Mucosa of descending colon (tissue), 3 donors: ENCODE data around the gene XPNPEP2. TPM values are rescaled to one million over a fixed set of nuclear protein-coding genes. Genes with fewer than 3 reads are reported as not detected.

ENCODE experiments used
- ATAC-seq: fragments of 200-7000 bp; cut with Tn5 transposase; one replicate; pipeline ENCODE4 v1.9.1; 2020; ENCODE audit warnings: mild to moderate bottlenecking, moderate library complexity
- DNase-seq, 3 donors: peaks; one replicate each; pipeline ENCODE4 v3.0.0-alpha.2; 2020
- H3K36me3 ChIP-seq: fragments of 200-600 bp; one replicate; pipeline ENCODE4 v1.8.0; 2021; ENCODE audit warnings: low read depth, mild to moderate bottlenecking
- H3K4me1 ChIP-seq: fragments of 200-600 bp; one replicate; pipeline ENCODE4 v1.8.0; 2021; ENCODE audit warnings: low read depth, mild to moderate bottlenecking
- H3K4me3 ChIP-seq: fragments of 200-600 bp; one replicate; pipeline ENCODE4 v1.8.0; 2021; ENCODE audit warnings: mild to moderate bottlenecking
- H3K9me3 ChIP-seq: fragments of 200-600 bp; one replicate; pipeline ENCODE4 v1.8.0; 2021; ENCODE audit warnings: mild to moderate bottlenecking
- CTCF ChIP-seq: fragments of 200-600 bp; IDR thresholded peaks from one replicate; pipeline ENCODE4 v1.8.0; 2022; ENCODE audit warnings: antibody characterized with exemption, mild to moderate bottlenecking
- intact Hi-C, 2 donors: fragments of 100-400 bp; cut with DNase I in 1 of 2; cut with micrococcal nuclease in 1 of 2; formaldehyde crosslinking; loops; one replicate each; pipeline versions ENCODE4 v1.11.0 to v1.11.1; 2022; cut with DNase I, micrococcal nuclease
- total RNA-seq, 3 donors: library from RNA; stranded (reverse); fragmentation: NEBNext Ultra II Directional in 2 of 3; extraction: Animal tissue kit (Norgen Biotek cat#: 25700) in 2 of 3; gene quantifications; one replicate each; pipeline versions ENCODE4 v1.2.1 to v1.2.4, GENCODE V29; 2021 to 2023
- donor health status: DM: no; HTN: no; CAD: no; lungs with moderate emphysema.
- donor health status: DM: no; HTN: no; CAD: no.
- donor health status: DM: no; HTN: yes; CAD: no.

Gene XPNPEP2
- total RNA-seq, 3 donors from 2014 or later, result 4.9 to 14.5 (median 11.3) TPM

- no peaks in the 10 kb centered on the region for H3K36me3 ChIP-seq
- TF ChIP-seq CTCF, result no peak
- no peaks in the 10 kb centered on the region for H3K9me3 ChIP-seq
- H3K4me1 ChIP-seq, result no peaks in the 10 kb centered on the region
- ATAC-seq (no peak), DNase-seq (no peak)
- intact Hi-C loops, result no loop called here
- no peak overlapping the region for H3K4me3 ChIP-seq
Observed at GRCh38 chrX:129749069-129749468, 10.3 kb downstream of the XPNPEP2 start.

DNA sequence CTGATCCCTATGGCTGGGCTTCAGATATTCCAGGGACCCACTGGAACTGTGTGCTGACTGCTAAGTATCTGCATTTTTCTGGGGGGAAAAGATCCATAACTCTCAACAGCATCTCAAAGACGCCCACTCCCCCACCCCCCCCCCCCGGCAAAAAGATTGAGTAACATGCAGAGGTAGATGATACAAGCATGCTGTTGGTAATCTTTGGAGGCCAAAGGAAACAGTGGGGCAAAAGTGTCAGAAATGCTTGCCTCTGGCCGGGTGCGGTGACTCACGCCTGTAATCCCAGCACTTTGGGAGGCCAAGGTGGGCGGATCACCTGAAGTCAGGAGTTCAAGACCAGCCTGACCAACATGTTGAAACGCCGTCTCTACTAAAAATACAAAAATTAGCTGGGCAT is 12.2 kb downstream of the XPNPEP2 start:
- H3K4me3 ChIP-seq, result no peak overlapping the region
- ATAC-seq (no peak), DNase-seq (no peak)
- no peak for TF ChIP-seq CTCF
- no peaks in the 10 kb centered on the region for H3K36me3 ChIP-seq
- no peaks in the 10 kb centered on the region for H3K9me3 ChIP-seq
- intact Hi-C loops, result no loop called here
- no peaks in the 10 kb centered on the region for H3K4me1 ChIP-seq

DNA sequence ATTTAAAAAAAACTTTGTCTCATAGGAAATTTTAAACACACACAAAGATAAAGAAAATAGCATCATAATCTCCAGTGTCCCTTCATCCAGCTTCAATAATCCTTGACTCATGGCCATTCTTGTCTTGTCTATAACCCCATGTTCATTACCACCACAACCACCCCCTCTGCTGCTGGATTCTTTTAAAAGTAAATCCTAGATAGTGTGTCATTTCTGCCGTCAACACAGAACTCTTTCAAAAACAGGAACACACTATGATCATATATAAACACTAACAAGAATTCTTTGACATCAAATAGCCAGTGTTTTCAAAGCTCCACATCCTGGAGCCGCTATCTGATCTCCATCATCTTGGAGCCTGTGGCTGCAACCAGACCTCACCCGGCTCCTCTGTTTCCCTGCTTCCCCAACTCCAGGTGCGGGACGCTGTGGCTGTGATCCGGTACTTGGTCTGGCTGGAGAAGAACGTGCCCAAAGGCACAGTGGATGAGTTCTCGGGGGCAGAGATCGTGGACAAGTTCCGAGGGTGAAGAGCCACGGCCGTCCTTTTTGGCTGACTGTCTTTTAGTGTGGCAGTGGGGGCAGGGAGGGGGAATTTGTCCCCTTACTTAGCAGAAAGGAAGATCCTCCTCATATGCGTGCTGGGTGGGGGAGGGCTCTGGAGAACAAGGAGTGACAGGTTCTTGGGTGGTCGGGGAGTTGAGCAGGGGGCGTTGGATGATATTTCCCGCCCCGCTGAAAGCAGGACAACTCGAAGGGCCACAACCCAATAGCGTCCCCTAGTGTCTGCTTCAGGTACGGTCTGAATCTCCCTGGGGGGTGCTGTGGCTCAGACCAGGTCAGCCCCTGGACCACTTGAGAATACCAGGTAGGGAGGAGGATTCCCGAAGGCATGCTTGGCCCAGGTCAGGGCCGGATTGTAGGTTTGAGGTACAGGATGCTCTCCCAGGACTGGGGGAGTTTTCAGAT is 15.6 kb downstream of the XPNPEP2 start:
- no peak overlapping the region for H3K4me3 ChIP-seq
- H3K9me3 ChIP-seq, result no peaks in the 10 kb centered on the region
- intact Hi-C loops, result no loop called here
- no peak for DNase-seq
- no peak for ATAC-seq
- no peaks in the 10 kb centered on the region for H3K36me3 ChIP-seq
- TF ChIP-seq CTCF, result no peak
- no peaks in the 10 kb centered on the region for H3K4me1 ChIP-seq

DNA sequence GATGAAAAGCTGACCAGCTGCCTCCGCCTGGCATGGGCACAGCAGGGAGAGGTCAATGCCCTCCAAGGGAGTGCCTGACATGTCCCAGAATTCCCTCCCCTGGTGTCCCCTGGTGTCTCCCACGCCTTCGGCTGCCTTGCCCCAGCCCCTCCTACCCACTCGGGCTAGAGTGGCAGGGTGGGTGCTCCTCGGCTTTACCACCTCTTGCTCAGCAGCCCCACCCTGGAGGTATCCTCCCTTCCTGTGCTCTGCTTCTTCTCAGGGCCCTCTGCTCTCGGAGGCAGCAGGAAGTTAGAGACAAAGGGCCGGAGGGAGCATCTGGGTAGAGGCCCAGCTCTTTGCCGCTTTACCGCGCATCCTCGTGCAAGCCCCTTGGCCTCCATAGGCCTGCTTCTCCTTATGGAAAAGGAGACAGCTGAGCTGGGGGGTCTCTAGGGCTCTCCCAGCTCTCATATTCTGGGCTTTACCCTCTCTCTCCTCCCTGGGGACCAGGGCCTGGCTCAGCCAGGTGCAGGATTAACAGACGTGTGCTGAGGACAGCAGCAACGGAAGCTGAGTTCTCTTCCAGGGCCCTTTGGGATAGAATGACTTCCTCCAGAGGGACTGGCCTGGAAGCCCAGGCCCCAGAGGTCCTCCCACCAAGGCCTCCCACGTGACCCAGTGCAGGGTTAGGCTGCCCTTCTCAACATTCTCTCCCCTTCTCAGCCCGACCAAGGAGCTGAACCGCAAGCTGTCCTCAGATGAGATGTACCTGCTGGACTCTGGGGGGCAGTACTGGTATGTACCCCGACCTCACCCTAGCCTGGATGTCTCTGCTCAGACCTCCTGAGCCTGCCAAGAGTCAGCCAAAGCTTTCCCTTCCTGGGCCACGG is 17.2 kb downstream of the XPNPEP2 start:
- Histone ChIP-seq H3K36me3 (no peaks in the 10 kb centered on the region), H3K9me3 (no peaks in the 10 kb centered on the region), H3K4me3 (no peak overlapping the region), H3K4me1 (no peaks in the 10 kb centered on the region)
- intact Hi-C loops, result no loop called here
- ATAC-seq (peak; percentile 47), DNase-seq (no peak)
- TF ChIP-seq CTCF, result no peak

DNA sequence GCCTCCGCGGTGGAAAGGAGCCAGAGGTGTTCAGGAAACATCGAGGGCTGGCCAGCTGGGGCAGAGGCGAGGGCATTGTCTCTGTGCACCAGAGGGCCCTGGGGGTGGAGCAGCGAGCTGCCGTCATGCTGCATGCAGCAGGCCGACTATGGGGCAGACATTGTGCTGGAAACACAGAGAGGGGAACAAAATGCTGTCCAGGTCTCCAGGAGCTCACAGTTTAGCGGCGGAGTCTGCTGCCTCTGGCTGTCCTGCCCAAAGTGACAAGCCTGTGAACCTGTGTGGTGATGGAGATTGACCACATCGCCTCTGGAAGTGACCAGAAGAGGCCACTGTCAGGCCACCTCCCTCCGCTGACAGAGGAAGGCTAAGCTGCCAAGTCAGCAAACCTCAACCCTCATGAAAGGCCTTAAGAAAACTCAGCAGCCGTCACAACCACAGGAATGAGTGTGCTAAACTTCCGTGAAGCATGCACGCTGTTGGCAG is 20.8 kb downstream of the XPNPEP2 start:
- peak; percentile 70 for ATAC-seq
- Histone ChIP-seq H3K4me1 (no peaks in the 10 kb centered on the region), H3K4me3 (no peak overlapping the region), H3K9me3 (no peaks in the 10 kb centered on the region), H3K36me3 (no peaks in the 10 kb centered on the region)
- TF ChIP-seq CTCF, result no peak
- DNase-seq, result peak in 1 of 3 donors; percentile 31
- intact Hi-C loops, result no loop called here
